Measurements from ENCODE around the gene COL23A1.

DNA sequence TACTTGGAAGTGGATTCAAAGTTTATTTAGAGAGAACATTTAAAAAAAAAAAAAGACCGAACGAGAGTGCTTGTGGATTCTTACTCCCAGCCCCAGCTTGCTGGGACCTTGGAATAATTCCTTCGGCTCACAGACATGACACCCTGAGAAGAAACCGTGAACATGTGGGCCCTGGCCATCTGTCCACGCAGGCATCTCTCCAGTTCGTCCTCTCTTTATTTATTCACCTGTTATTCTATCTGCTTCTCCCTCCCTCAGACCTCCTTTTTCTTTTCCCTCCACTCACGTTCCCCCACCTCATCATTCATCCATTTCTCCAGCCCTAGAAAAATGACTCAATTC, 263.8 kb downstream of the COL23A1 start:
- TF ChIP-seq, protein P1, sequence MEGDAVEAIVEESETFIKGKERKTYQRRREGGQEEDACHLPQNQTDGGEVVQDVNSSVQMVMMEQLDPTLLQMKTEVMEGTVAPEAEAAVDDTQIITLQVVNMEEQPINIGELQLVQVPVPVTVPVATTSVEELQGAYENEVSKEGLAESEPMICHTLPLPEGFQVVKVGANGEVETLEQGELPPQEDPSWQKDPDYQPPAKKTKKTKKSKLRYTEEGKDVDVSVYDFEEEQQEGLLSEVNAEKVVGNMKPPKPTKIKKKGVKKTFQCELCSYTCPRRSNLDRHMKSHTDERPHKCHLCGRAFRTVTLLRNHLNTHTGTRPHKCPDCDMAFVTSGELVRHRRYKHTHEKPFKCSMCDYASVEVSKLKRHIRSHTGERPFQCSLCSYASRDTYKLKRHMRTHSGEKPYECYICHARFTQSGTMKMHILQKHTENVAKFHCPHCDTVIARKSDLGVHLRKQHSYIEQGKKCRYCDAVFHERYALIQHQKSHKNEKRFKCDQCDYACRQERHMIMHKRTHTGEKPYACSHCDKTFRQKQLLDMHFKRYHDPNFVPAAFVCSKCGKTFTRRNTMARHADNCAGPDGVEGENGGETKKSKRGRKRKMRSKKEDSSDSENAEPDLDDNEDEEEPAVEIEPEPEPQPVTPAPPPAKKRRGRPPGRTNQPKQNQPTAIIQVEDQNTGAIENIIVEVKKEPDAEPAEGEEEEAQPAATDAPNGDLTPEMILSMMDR (IDR thresholded peaks at IDR 0.05; ENCODE audit: low read depth, low read length): no peak
- no peak for TF ChIP-seq EZH2phosphoT487 (IDR thresholded peaks at IDR 0.05; ENCODE audit: low read depth)

Data from OCI-LY3 (cell line).